ENCODE data around the gene C3orf70.

The C3orf70 gene

GRCh38 chr3:185079625-185080024, 73.2 kb downstream of the C3orf70 start:
- DNase-seq (ENCODE audit: low read depth) = no peak
- H3K4me3 ChIP-seq (ENCODE audit: low read depth, low read length) = no peak overlapping the region
- no peak for TF ChIP-seq CTCF (IDR thresholded peaks at IDR 0.05; ENCODE audit: control insufficient read depth, extremely low read depth, insufficient read depth)

- no peak overlapping the region for H3K4me3 ChIP-seq (ENCODE audit: low read depth, low read length)
- TF ChIP-seq CTCF (IDR thresholded peaks at IDR 0.05; ENCODE audit: control insufficient read depth, extremely low read depth, insufficient read depth) = no peak
- DNase-seq (ENCODE audit: low read depth) = peak; percentile 40
Measured at GRCh38 chr3:185076219-185076618, 76.6 kb downstream of the C3orf70 start.

- no peak for DNase-seq (ENCODE audit: low read depth)
- no peak overlapping the region for H3K4me3 ChIP-seq (ENCODE audit: low read depth, low read length)
- no peak for TF ChIP-seq CTCF (IDR thresholded peaks at IDR 0.05; ENCODE audit: control insufficient read depth, extremely low read depth, insufficient read depth)
Measured at GRCh38 chr3:185075547-185075946, 77.3 kb downstream of the C3orf70 start.

- DNase-seq (ENCODE audit: low read depth) = no peak
- H3K4me3 ChIP-seq (ENCODE audit: low read depth, low read length) = no peak overlapping the region
- TF ChIP-seq CTCF (IDR thresholded peaks at IDR 0.05; ENCODE audit: control insufficient read depth, extremely low read depth, insufficient read depth) = no peak
Measured at GRCh38 chr3:185071287-185071800, 81.5 kb downstream of the C3orf70 start.

- DNase-seq (ENCODE audit: low read depth) = peak; percentile 8
Measured at GRCh38 chr3:185070491-185071286, 82.2 kb downstream of the C3orf70 start.

More at GRCh38 chr3:185070491-185071286, 82.2 kb downstream of the C3orf70 start:
- peak; percentile 40 for TF ChIP-seq CTCF (IDR thresholded peaks at IDR 0.05; ENCODE audit: control insufficient read depth, extremely low read depth, insufficient read depth)
- no peak overlapping the region for H3K4me3 ChIP-seq (ENCODE audit: low read depth, low read length)

All from LNCaP clone FGC (cell line).